ENCODE data around the gene DQX1. TPM values are rescaled to one million over a fixed set of nuclear protein-coding genes. Genes with fewer than 3 reads are reported as not detected.
"Not testable (repeated sequence)": the region's sequence is repeated elsewhere in the genome, so short reads cannot be mapped to it uniquely, and the experiment has no call there.

The DQX1 gene, protein sequence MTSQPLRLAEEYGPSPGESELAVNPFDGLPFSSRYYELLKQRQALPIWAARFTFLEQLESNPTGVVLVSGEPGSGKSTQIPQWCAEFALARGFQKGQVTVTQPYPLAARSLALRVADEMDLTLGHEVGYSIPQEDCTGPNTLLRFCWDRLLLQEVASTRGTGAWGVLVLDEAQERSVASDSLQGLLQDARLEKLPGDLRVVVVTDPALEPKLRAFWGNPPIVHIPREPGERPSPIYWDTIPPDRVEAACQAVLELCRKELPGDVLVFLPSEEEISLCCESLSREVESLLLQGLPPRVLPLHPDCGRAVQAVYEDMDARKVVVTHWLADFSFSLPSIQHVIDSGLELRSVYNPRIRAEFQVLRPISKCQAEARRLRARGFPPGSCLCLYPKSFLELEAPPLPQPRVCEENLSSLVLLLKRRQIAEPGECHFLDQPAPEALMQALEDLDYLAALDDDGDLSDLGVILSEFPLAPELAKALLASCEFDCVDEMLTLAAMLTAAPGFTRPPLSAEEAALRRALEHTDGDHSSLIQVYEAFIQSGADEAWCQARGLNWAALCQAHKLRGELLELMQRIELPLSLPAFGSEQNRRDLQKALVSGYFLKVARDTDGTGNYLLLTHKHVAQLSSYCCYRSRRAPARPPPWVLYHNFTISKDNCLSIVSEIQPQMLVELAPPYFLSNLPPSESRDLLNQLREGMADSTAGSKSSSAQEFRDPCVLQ
- under 1 TPM in 5 of 10 donors, not detected in 5; 0.13 to 0.33 (median 0.16) TPM for polyA plus RNA-seq (ENCODE audit: insufficient read length in 10 of 10)
- long read RNA-seq, donor 1 = 0 reads
- long read RNA-seq, donor 2 = 0 reads
- long read RNA-seq, donor 3 = 0 reads
- long read RNA-seq, donor 4 = 0 reads
- long read RNA-seq, donor 5 = 0 reads
- long read RNA-seq, donor 6 = 0 reads
- long read RNA-seq, donor 7 = 0 reads
- long read RNA-seq, donor 8 = 0 reads
- long read RNA-seq, donor 9 = 0 reads

DNA sequence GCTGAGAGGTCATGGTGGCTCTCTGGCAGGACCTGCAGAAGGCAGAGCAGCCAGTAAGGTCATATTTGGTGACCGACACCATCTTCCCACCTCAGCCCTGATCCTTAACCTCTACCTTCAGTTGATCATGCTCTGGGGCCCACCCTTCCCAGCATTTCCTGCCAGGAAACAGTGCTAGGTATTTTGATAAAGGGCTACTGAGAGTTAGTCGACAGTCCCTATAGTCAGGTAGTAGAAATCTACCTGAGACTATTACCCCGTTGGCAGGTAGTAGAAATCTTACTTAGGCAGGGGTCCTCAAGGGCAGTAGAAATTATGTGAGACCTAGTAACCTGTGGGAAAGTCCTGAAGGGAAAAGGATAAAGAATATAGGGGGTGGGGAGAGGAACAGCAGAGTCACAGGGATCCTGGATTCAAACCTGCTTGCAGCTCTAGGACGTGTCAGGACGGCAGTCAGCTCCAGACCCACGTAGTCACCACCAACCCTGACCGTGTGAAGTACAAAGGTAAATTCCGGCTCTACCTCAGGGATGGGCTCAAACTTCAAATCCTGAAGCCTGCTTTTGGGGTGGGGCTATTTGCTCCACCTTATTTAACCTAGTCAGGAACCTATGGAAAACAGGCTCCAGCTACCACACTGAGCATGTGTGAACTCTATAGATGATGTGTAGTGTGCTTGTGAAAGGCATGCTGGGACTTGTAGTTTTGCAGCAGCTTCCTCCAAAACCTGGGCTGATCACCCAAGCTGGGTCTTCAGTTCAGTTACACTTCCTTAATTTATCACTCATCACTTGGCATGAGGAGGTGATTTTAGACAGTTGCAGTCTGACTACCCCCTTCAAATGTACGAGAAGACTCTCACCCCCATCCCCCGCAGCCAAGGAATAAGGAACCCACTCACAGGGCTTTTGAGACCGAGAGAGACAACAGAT lies at the start of gene DQX1:
Gene DQX1, minus strand, starts transcription at position 515 of the 932 bp plus-strand sequence. Its CDS starts 502 bp downstream, at position 13.
- peak in 1 of 3 donors; percentile 56 for DNase-seq

- DNase-seq = no peak
Measured at GRCh38 chr2:74575320-74575719, 49.3 kb upstream of the DQX1 start.

DNA sequence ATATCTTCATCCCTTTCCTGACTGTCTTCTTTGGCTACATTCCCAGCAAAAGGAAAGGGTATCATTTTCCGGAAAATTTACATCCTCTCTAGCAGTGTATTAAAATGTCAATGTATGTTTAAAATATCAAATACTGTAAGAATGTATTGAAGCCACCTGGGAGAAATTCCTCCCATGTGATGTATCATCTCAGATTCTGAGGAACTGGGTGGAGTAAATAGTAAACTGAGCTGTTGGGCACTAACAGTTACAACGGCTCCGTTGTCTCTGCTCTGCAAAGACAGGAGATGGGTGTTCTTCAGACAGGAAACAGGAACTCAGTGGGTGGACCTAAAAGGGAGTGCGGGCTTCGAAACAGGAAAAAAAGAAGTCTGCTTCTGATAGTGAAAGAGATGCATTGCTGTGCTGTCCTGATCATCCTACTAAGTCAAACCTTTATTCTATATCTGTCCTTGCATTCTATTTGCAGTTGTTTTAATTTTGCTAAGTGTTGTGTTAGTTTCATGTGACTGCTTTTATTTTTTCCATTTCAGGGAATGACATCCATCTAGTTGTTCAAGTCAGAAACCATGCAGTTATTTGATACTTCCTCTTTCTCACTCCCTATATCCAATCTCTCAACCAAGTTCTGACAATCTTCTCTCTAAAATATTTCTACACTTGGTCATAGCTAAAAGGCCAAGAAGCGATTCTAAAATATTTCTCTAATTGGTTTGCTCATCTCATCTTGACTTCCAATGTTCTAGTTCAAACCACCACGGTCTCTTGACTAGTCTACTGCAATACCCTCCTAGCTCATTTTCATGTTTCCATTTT lies 47.9 kb upstream of the DQX1 start:
- DNase-seq = peak in 2 of 3 donors; percentile 51 to 55

- no peak for DNase-seq
Measured at GRCh38 chr2:74572178-74572925, 46.3 kb upstream of the DQX1 start.

- no peak for DNase-seq
Measured at GRCh38 chr2:74571058-74571457, 45.0 kb upstream of the DQX1 start.

- DNase-seq = no peak
Measured at GRCh38 chr2:74569686-74570085, 43.7 kb upstream of the DQX1 start.

DNA sequence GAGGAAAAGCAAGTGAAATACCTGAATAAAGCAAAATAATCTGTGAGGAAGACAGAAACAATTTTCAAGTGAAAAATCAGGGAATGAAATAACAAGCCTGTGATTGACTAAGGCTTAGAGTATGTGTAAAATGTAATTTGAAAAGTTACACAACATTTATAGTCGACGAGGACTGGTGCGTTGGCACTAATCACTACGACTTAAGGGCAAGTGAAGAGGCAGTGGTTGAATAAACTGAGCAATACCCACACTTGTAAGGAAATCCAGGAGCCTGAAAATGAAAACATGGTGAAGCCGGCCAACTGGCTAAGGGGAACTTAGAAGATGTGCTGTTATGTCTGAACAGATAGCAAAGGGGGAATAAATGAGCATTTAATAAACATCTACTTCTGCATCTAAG lies 41.9 kb upstream of the DQX1 start:
- peak in 1 of 3 donors; percentile 54 for DNase-seq

DNA sequence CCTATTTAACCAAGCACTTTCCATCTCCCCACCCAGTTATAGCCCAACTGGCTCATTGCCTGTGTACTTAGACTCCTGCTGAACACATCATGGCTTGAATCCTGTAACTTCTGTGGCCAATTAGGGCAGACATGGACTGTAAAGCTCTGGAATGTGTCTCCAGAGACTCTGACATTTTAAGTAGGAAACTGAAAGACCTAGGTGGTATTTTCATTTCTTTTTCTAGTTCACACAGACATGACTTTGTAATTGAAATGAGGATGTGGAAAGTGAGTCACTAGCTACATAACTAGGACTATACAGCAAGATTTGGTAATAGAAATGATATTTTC lies 40.7 kb upstream of the DQX1 start:
- peak in 1 of 3 donors; percentile 95 for DNase-seq

GRCh38 chr2:74566076-74566753 lies 40.2 kb upstream of the DQX1 start:
- no peak for DNase-seq

GRCh38 chr2:74564222-74564621 lies 38.2 kb upstream of the DQX1 start:
- DNase-seq = no peak

DNA sequence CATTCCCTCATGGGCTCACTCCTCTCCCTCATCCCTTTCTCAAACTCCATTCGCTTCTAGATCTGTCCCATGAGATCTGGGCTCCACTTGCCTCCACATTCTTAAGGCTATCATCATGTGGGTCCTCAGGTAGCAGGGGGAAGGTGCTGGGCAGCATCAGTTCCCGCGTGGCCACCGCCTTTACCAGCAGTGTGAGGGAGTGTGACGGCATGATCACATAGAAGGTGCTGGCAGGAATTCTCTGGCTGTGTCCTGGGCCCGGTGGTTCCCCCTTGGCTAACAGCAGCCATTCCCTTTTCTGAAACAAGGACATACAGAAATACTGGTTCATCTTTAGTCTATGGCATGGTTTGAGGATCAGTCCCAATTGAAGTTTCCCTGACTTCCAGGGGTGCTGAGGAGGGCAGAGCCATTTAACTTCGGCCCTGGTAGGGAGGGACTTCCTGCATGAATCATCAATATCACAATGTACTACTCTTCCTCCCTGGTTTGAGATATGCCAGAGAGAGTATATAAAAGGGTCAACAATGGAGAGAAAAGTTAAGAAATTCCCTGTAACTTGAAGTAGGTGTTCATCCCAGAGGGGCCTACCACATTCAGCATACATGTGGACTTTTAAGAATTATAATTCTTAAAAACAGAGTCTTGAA lies 36.2 kb upstream of the DQX1 start:
- no peak for DNase-seq

DNA sequence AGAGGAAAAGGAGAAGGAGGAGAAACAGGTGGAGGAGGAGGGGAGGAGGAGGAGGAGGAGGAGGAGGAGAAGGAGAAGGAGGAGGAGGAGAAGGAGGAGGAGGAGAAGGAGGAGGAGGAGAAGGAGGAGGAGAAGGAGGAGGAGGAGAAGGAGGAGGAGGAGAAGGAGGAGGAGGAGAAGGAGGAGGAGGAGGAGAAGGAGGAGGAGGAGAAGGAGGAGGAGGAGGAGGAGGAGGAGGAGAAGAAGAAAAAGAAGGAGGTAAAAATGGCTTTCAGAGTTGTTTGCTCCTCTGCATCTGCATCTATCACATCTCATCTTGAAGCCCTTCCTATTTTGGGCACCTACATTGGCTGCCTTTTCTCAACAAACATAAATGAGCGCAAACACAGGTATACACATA lies 35.0 kb upstream of the DQX1 start:
- not testable (repeated sequence) for DNase-seq

GRCh38 chr2:74560591-74560990 lies 34.6 kb upstream of the DQX1 start:
- DNase-seq = no peak

DNA sequence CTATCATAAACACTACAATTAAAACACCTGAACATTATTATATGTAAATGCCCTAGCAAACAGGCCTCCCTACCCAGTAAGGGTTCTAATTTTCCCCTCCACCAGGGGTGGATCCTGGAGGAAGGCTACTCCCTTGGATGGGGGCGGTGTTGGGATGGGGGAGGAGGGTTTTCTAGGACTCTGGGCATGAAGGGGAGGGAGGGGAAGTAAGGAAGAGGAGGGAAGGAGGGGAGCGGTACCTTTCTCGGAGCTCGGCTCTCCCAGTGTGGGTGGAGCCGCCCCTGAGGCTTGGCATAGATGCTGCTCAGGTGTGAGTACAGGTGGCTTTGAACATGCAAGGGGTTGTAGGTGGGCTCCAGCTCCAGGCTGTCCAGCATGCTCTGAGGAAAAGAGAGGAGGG lies 33.9 kb upstream of the DQX1 start:
- DNase-seq = no peak

DNA sequence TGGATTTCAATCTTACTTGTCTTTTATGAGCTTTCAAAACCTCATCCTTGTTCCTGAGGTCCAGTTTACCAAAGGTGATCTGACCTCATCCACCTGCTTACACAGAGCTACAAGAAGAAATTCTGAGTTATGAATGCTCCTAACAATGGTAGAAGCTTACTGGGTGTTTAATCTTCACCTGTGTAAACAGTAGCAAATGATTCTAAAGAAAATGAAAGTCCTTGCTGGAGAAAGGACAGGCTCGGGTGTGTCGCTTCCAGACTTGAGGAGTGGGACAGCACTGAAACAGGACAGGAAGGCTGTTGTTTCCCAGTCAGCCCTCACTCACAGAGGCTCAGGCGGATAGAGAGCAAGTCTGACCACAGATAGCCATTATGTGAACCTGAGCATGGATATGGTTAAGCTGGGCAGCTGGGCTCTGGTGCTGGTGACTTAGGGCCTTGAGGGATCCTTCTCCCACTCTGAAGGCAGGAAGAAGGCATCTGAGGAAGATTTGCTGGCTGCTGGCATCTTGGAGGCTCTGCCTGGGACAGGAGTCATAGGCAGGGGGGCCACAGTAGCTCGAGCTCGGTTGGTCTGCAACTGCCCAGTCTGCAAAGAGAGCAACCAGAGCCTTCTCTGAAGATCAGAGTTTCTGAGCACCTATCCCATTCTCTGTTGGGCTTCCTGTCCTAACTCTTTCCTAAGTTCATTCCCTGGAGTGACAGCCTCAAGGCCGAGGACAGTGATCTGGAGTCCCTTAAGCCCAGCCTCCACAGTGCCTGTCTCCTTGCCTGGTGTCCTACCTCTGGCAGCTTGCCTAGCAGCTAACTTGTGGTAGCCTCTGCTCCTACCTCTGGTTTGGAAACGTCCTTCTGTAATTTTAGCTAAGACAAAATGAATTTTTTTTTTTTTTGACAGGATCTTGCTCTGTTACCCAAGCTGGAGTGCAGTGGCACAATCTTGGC lies 32.5 kb upstream of the DQX1 start:
- DNase-seq = no peak

DNA sequence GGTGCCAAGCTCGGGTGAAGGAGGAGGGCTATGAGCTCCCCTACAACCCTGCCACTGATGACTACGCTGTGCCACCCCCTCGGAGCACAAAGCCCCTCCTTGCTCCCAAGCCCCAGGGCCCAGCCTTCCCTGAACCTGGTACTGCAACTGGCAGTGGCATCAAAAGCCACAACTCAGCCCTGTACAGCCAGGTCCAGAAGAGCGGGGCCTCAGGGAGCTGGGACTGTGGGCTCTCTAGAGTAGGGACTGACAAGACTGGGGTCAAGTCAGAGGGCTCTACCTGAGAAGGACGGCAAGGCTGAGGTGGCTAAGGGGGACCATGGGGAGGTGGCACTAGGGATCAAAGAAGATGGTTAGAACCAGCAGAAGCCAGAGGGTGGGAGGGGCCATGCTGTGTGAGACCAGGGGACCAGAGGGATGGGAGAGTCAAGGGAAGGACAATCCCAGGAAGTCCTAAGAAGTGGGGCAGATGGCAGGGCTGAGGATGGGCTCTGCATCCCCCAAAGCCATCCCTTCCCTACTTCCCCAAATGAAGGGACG lies 30.9 kb upstream of the DQX1 start:
- DNase-seq = no peak

DNA sequence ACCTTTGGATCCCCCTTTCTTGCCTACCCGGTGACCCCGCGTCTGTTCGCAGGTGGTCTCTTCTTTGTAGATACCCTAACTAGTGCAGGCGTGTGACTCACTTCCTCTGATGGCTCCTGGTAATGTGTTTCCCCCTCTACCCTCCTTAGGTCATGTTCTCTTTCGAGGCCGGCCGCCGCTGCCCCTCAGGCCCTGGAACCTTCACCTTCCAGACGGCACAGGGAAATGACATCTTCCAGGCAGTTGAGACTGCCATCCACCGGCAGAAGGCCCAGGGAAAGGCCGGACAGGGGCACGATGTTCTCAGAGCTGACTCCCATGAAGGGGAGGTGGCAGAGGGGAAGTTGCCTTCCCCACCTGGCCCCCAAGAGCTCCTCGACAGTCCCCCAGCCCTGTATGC lies 30.1 kb upstream of the DQX1 start:
- DNase-seq = no peak
